ENCODE measurements around the gene STT3B.

Gene STT3B

GRCh38 chr3:31636694-31637442 lies 104.1 kb downstream of the STT3B start:
- H3K27me3 ChIP-seq, result no peaks in the 10 kb centered on the region
- no peak for DNase-seq
- TF ChIP-seq CTCF (IDR thresholded peaks at IDR 0.05; ENCODE audit: low read depth, low read length), result no peak
- no peaks in the 10 kb centered on the region for H3K4me1 ChIP-seq
- no peaks in the 10 kb centered on the region for H3K9me3 ChIP-seq
- H3K4me3 ChIP-seq (ENCODE audit: low read depth, low read length), result no peak overlapping the region
- H3K36me3 ChIP-seq, result no peaks in the 10 kb centered on the region

- no peak for TF ChIP-seq CTCF (IDR thresholded peaks at IDR 0.05; ENCODE audit: low read depth, low read length)
- Histone ChIP-seq H3K36me3 (no peaks in the 10 kb centered on the region), H3K4me1 (no peaks in the 10 kb centered on the region)
These were observed 107.1 kb downstream of the STT3B start for GRCh38 chr3:31639828-31640227.

GRCh38 chr3:31645256-31645655 lies 112.5 kb downstream of the STT3B start:
- H3K4me3 ChIP-seq (ENCODE audit: low read depth, low read length), result no peak overlapping the region
- no peaks in the 10 kb centered on the region for H3K27me3 ChIP-seq
- H3K9me3 ChIP-seq, result no peaks in the 10 kb centered on the region
- DNase-seq, result no peak
- no peaks in the 10 kb centered on the region for H3K4me1 ChIP-seq
- no peak for TF ChIP-seq CTCF (IDR thresholded peaks at IDR 0.05; ENCODE audit: low read depth, low read length)
- no peaks in the 10 kb centered on the region for H3K36me3 ChIP-seq

More at GRCh38 chr3:31639828-31640227, 107.1 kb downstream of the STT3B start:
- Histone ChIP-seq H3K9me3 (no peaks in the 10 kb centered on the region), H3K27me3 (no peaks in the 10 kb centered on the region), H3K4me3 (ENCODE audit: low read depth, low read length) (no peak overlapping the region)
- no peak for DNase-seq

GRCh38 chr3:31648286-31648968 lies 115.7 kb downstream of the STT3B start:
- H3K4me1 ChIP-seq, result no peaks in the 10 kb centered on the region
- H3K4me3 ChIP-seq (ENCODE audit: low read depth, low read length), result no peak overlapping the region
- no peak for TF ChIP-seq CTCF (IDR thresholded peaks at IDR 0.05; ENCODE audit: low read depth, low read length)
- no peaks in the 10 kb centered on the region for H3K9me3 ChIP-seq
- H3K27me3 ChIP-seq, result no peaks in the 10 kb centered on the region
- no peak for DNase-seq
- H3K36me3 ChIP-seq, result no peaks in the 10 kb centered on the region

- Histone ChIP-seq H3K9me3 (no peaks in the 10 kb centered on the region), H3K4me3 (ENCODE audit: low read depth, low read length) (no peak overlapping the region), H3K27me3 (no peaks in the 10 kb centered on the region), H3K36me3 (no peaks in the 10 kb centered on the region), H3K4me1 (no peaks in the 10 kb centered on the region)
- DNase-seq, result no peak
- TF ChIP-seq CTCF (IDR thresholded peaks at IDR 0.05; ENCODE audit: low read depth, low read length), result no peak
These were observed 119.6 kb downstream of the STT3B start for GRCh38 chr3:31652296-31652695.

- DNase-seq, result no peak
- Histone ChIP-seq H3K9me3 (no peaks in the 10 kb centered on the region), H3K36me3 (no peaks in the 10 kb centered on the region), H3K4me1 (no peaks in the 10 kb centered on the region), H3K4me3 (ENCODE audit: low read depth, low read length) (no peak overlapping the region), H3K27me3 (no peaks in the 10 kb centered on the region)
- TF ChIP-seq CTCF (IDR thresholded peaks at IDR 0.05; ENCODE audit: low read depth, low read length), result no peak
These were observed 120.7 kb downstream of the STT3B start for GRCh38 chr3:31653464-31653863.
